ENCODE results near the gene LRRC3B. TPM values are rescaled to one million over a fixed set of nuclear protein-coding genes. Genes with fewer than 3 reads are reported as not detected.

Gene LRRC3B
- total RNA-seq, 2 donors from 2014 or later, result not detected

GRCh38 chr3:26625187-26625586, 2.6 kb downstream of the LRRC3B start:
- no peaks in the 10 kb centered on the region for H3K9me3 ChIP-seq
- no peak for ATAC-seq (ENCODE audit: insufficient number of reproducible peaks, low FRiP score, low read depth)
- no peaks in the 10 kb centered on the region for H3K27me3 ChIP-seq (replicated peaks; ENCODE audit: insufficient read depth)
- TF ChIP-seq, protein P1, sequence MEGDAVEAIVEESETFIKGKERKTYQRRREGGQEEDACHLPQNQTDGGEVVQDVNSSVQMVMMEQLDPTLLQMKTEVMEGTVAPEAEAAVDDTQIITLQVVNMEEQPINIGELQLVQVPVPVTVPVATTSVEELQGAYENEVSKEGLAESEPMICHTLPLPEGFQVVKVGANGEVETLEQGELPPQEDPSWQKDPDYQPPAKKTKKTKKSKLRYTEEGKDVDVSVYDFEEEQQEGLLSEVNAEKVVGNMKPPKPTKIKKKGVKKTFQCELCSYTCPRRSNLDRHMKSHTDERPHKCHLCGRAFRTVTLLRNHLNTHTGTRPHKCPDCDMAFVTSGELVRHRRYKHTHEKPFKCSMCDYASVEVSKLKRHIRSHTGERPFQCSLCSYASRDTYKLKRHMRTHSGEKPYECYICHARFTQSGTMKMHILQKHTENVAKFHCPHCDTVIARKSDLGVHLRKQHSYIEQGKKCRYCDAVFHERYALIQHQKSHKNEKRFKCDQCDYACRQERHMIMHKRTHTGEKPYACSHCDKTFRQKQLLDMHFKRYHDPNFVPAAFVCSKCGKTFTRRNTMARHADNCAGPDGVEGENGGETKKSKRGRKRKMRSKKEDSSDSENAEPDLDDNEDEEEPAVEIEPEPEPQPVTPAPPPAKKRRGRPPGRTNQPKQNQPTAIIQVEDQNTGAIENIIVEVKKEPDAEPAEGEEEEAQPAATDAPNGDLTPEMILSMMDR (IDR thresholded peaks at IDR 0.05), result no peak
- peaks cover 0 to 8% of the 10 kb centered on the region in 2 donors for H3K4me1 ChIP-seq (ENCODE audit: control insufficient read depth in 1 of 2, low read depth in 2 of 2)
- no peak overlapping the region for H3K4me3 ChIP-seq
- no peak for DNase-seq (ENCODE audit: low spot score)
- no peaks in the 10 kb centered on the region for H3K36me3 ChIP-seq
- no peak overlapping the region for H3K27ac ChIP-seq

GRCh38 chr3:26627080-26627479, 4.5 kb downstream of the LRRC3B start:
- no peaks in the 10 kb centered on the region for H3K9me3 ChIP-seq
- H3K4me3 ChIP-seq, result no peak overlapping the region
- no peaks in the 10 kb centered on the region for H3K36me3 ChIP-seq
- peaks cover 0 to 6% of the 10 kb centered on the region in 2 donors for H3K4me1 ChIP-seq (ENCODE audit: control insufficient read depth in 1 of 2, low read depth in 2 of 2)
- no peak for ATAC-seq (ENCODE audit: insufficient number of reproducible peaks, low FRiP score, low read depth)
- H3K27me3 ChIP-seq (replicated peaks; ENCODE audit: insufficient read depth), result no peaks in the 10 kb centered on the region
- H3K27ac ChIP-seq, result no peak overlapping the region
- TF ChIP-seq, protein P1 (IDR thresholded peaks at IDR 0.05), result no peak
- DNase-seq (ENCODE audit: low spot score), result no peak

- Histone ChIP-seq H3K27me3 (replicated peaks; ENCODE audit: insufficient read depth) (no peaks in the 10 kb centered on the region), H3K27ac (no peak overlapping the region), H3K4me1 (ENCODE audit: control insufficient read depth in 1 of 2, low read depth in 2 of 2) (no peaks in the 10 kb centered on the region), H3K9me3 (no peaks in the 10 kb centered on the region), H3K4me3 (no peak overlapping the region), H3K36me3 (no peaks in the 10 kb centered on the region)
- ATAC-seq (ENCODE audit: insufficient number of reproducible peaks, low FRiP score, low read depth), result no peak
- TF ChIP-seq, protein P1 (IDR thresholded peaks at IDR 0.05), result no peak
- DNase-seq (ENCODE audit: low spot score), result no peak
Measured at GRCh38 chr3:26628915-26629314, 6.3 kb downstream of the LRRC3B start.

GRCh38 chr3:26630669-26631389, 8.3 kb downstream of the LRRC3B start:
- no peaks in the 10 kb centered on the region for H3K27me3 ChIP-seq (replicated peaks; ENCODE audit: insufficient read depth)
- H3K36me3 ChIP-seq, result no peaks in the 10 kb centered on the region
- ATAC-seq (ENCODE audit: insufficient number of reproducible peaks, low FRiP score, low read depth), result no peak
- TF ChIP-seq, protein P1 (IDR thresholded peaks at IDR 0.05), result no peak
- no peaks in the 10 kb centered on the region for H3K4me1 ChIP-seq (ENCODE audit: control insufficient read depth in 1 of 2, low read depth in 2 of 2)
- no peak overlapping the region for H3K4me3 ChIP-seq
- no peak for DNase-seq (ENCODE audit: low spot score)
- H3K27ac ChIP-seq, result no peak overlapping the region
- H3K9me3 ChIP-seq, result no peaks in the 10 kb centered on the region

GRCh38 chr3:26631390-26631738, 8.8 kb downstream of the LRRC3B start:
- TF ChIP-seq, protein P1 (IDR thresholded peaks at IDR 0.05), result no peak
- no peak for ATAC-seq (ENCODE audit: insufficient number of reproducible peaks, low FRiP score, low read depth)

More at GRCh38 chr3:26631390-26631738, 8.8 kb downstream of the LRRC3B start:
- Histone ChIP-seq H3K9me3 (no peaks in the 10 kb centered on the region), H3K27ac (no peak overlapping the region), H3K36me3 (no peaks in the 10 kb centered on the region), H3K4me3 (no peak overlapping the region), H3K27me3 (replicated peaks; ENCODE audit: insufficient read depth) (no peaks in the 10 kb centered on the region), H3K4me1 (ENCODE audit: control insufficient read depth in 1 of 2, low read depth in 2 of 2) (no peaks in the 10 kb centered on the region)
- DNase-seq (ENCODE audit: low spot score), result no peak

Data from thoracic aorta (tissue), 2 donors.